ENCODE results near the gene LSMEM2. TPM values are rescaled to one million over a fixed set of nuclear protein-coding genes. Genes with fewer than 3 reads are reported as not detected.
A peak's percentile ranks its signal among the peaks of the same experiment; 100 is the strongest.

LSMEM2 gene
- total RNA-seq, 2 experiments from 2014 or later: not detected

GRCh38 chr3:50319181-50319893, 40.5 kb downstream of the LSMEM2 start:
- peak overlapping the region; percentile 26 for H3K4me3 Mint-ChIP-seq
- CTCF ChIA-PET: interaction anchor here (1.2 to 3.4 kb wide), 5 partner anchors 9 to 125 kb away, joined by 5 to 10 read pairs (median 8); partner anchors contain the start of genes HYAL3, NAA80 and TUSC2

GRCh38 chr3:50319894-50320625, 41.2 kb downstream of the LSMEM2 start:
- ChIA-PET POLR2A (interaction anchor here (1.0 to 13.4 kb wide), 8 partner anchors 9 to 286 kb away, joined by 3 to 126 read pairs (median 4); partner anchors contain the start of genes RASSF1 and ZMYND10), CTCF (interaction anchor here (0.8 to 3.4 kb wide), 7 partner anchors 8 to 74 kb away, joined by 3 to 10 read pairs (median 6); partner anchors contain the start of genes CYB561D2, HYAL3, NAA80 and NPRL2)
- no peaks in the 10 kb centered on the region for H3K9me3 Mint-ChIP-seq
- TF ChIP-seq CTCF (IDR thresholded peaks at IDR 0.05): no peak
- no peak overlapping the region for H3K27ac Mint-ChIP-seq
- H3K36me3 Mint-ChIP-seq (ENCODE audit: low read depth): peaks cover 1% of the 10 kb centered on the region
- no peaks in the 10 kb centered on the region for H3K27me3 Mint-ChIP-seq
- peaks cover 42% of the 10 kb centered on the region for H3K4me1 Mint-ChIP-seq (ENCODE audit: low read depth)
- intact Hi-C loops (cut with micrococcal nuclease): no loop called here
- H3K4me3 Mint-ChIP-seq: peak overlapping the region; percentile 88
- DNase-seq (no peak), ATAC-seq (no peak)

More at GRCh38 chr3:50319181-50319893, 40.5 kb downstream of the LSMEM2 start:
- no peaks in the 10 kb centered on the region for H3K27me3 Mint-ChIP-seq
- no peaks in the 10 kb centered on the region for H3K9me3 Mint-ChIP-seq
- DNase-seq: no peak
- peaks cover 1% of the 10 kb centered on the region for H3K36me3 Mint-ChIP-seq (ENCODE audit: low read depth)
- no peak for TF ChIP-seq CTCF (IDR thresholded peaks at IDR 0.05)
- intact Hi-C loops (cut with micrococcal nuclease): no loop called here
- peaks cover 37% of the 10 kb centered on the region for H3K4me1 Mint-ChIP-seq (ENCODE audit: low read depth)
- no peak overlapping the region for H3K27ac Mint-ChIP-seq
- ATAC-seq: no peak
- POLR2A ChIA-PET: interaction anchor here (0.6 to 13.4 kb wide), 11 partner anchors 8 to 454 kb away, joined by 3 to 126 read pairs (median 3); partner anchors contain the start of genes IFRD2, RASSF1, TUSC2 and ZMYND10

DNA sequence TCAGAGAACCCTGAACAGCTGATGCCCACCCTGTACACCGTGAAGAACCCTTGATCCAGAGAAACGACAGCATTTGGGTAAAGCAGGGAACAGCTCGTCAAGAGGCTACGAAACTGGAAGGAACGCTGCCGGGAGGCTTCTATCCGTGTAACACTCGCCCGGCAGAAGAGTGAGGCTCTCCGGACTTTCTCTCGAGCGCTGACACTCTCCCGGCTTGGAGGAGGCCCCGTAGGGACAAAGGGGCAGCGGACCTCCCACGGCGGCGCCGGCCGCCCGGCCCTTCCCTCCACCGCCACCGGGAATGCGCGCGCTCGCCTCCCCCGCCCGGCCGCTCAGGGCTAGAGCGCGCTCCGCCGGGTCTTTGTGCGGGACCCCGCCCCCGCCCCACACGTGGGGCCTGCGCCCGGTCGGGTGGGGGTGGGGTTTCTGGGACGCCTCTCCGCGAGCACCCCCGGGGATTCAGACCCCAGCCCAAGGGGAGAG, 42.0 kb downstream of the LSMEM2 start:
- TF ChIP-seq CTCF (IDR thresholded peaks at IDR 0.05): no peak
- Mint-ChIP-seq H3K27me3 (no peaks in the 10 kb centered on the region), H3K27ac (peak overlapping the region; percentile 80), H3K9me3 (no peaks in the 10 kb centered on the region), H3K4me3 (peak overlapping the region; percentile 88), H3K36me3 (ENCODE audit: low read depth) (peaks cover 1% of the 10 kb centered on the region), H3K4me1 (ENCODE audit: low read depth) (peaks cover 39% of the 10 kb centered on the region)
- peak; percentile 61 for DNase-seq
- ATAC-seq: peak; percentile 46
- ChIA-PET CTCF (interaction anchor here (0.7 to 3.4 kb wide), 8 partner anchors 15 to 74 kb away, joined by 3 to 10 read pairs (median 4); partner anchors contain the start of genes CYB561D2 and NPRL2), POLR2A (interaction anchor here (1.1 to 13.4 kb wide), 6 partner anchors 15 to 74 kb away, joined by 3 to 126 read pairs (median 4); partner anchors contain the start of genes RASSF1 and ZMYND10)
- intact Hi-C loops (cut with micrococcal nuclease): no loop called here

DNA sequence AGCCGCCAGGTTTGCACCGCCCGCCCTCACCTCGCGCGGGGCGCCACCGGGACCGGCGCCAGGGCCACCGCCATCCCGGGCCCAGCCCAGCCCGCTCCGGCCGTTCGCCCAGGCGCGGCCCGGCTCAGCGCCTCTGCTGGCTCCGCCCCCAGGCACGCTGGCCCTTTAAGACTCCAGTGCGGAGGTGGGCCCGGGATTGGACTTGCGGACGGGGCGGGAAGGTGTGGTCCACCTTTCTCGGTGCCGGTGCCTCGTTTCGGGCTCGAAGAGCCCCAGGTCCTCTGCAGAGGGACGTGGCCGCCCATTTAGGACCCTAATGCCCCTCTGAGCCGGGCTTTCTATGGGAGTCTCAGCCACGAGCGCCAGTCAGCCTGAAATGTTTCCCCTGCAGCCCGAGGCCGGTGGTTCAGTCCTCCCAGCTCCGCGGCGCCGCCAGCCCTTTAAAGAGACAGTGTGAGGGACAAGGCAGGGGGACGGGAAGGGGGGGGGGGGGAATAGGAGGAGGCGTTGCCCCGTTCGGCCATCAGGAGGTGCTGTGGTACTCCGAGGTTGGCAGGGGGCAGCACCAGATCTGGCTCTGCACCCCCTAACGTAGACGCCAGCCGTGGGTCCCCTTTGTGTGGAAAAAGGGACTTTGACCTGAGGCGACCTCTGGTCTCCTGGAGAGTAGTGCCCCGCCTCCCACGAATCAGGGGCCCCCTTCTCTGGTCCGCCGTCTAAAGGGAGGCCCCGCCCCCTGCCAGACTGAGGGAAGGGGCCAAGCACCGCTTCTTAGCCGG, 42.6 kb downstream of the LSMEM2 start:
- intact Hi-C loops (cut with micrococcal nuclease): no loop called here
- H3K9me3 Mint-ChIP-seq: no peaks in the 10 kb centered on the region
- ChIA-PET POLR2A (interaction anchor here (1.1 to 13.4 kb wide), 4 partner anchors 14 to 95 kb away, joined by 3 to 126 read pairs (median 4); partner anchors contain the start of gene RASSF1), CTCF (interaction anchor here (0.7 to 3.4 kb wide), 7 partner anchors 16 to 75 kb away, joined by 3 to 10 read pairs (median 4); partner anchors contain the start of genes CYB561D2 and NPRL2)
- DNase-seq (peak; percentile 89), ATAC-seq (peak; percentile 73)
- H3K4me3 Mint-ChIP-seq: peak overlapping the region; percentile 78
- peaks cover 1% of the 10 kb centered on the region for H3K36me3 Mint-ChIP-seq (ENCODE audit: low read depth)
- peak; percentile 64 for TF ChIP-seq CTCF (IDR thresholded peaks at IDR 0.05)
- peak overlapping the region; percentile 94 for H3K27ac Mint-ChIP-seq
- peaks cover 37% of the 10 kb centered on the region for H3K4me1 Mint-ChIP-seq (ENCODE audit: low read depth)
- no peaks in the 10 kb centered on the region for H3K27me3 Mint-ChIP-seq

Measured in activated CD8-positive, alpha-beta T cell treated with anti-CD3 and anti-CD28 coated beads for 36 hours (primary cell).